Karpas-422 (cell line): ENCODE measurements around the gene TJP1. TPM values are rescaled to one million over a fixed set of nuclear protein-coding genes. Genes with fewer than 3 reads are reported as not detected.
"Not testable (repeated sequence)": the region's sequence is repeated elsewhere in the genome, so short reads cannot be mapped to it uniquely, and the experiment has no call there.

Experiments used
- DNase-seq: peaks from one replicate; pipeline ENCODE4 v3.0.0-alpha.2; 2015
- H2AFZ ChIP-seq: fragments of 200-600 bp; sonication (generic); 2 replicates; pipeline ENCODE4 v1.6.1; 2014; ENCODE audit warnings: antibody characterized with exemption, low read length, mixed read lengths
- H3K27ac ChIP-seq: fragments of 200-600 bp; sonication (generic); 2 replicates; pipeline ENCODE4 v1.5.1; 2014; ENCODE audit warnings: mild to moderate bottlenecking, low read length, moderate library complexity
- H3K27me3 ChIP-seq: fragments of 200-600 bp; sonication (generic); 2 replicates; pipeline ENCODE4 v1.6.1; 2014; ENCODE audit warnings: low read length, mixed read lengths
- H3K36me3 ChIP-seq: fragments of 200-600 bp; sonication (generic); 2 replicates; pipeline ENCODE4 v1.6.1; 2014; ENCODE audit warnings: low read length, mixed read lengths; ENCODE audit not compliant: insufficient read depth
- H3K4me1 ChIP-seq: fragments of 200-600 bp; sonication (generic); 2 replicates; pipeline ENCODE4 v1.6.1; 2014; ENCODE audit warnings: mild to moderate bottlenecking, low read length, mixed read lengths
- H3K4me2 ChIP-seq: fragments of 200-600 bp; sonication (generic); 2 replicates; pipeline ENCODE4 v1.6.1; 2014; ENCODE audit warnings: low read length, low read depth, mild to moderate bottlenecking; ENCODE audit not compliant: poor library complexity, severe bottlenecking
- H3K4me3 ChIP-seq: fragments of 200-600 bp; sonication (generic); 2 replicates; pipeline ENCODE4 v1.5.1; 2014; ENCODE audit warnings: mild to moderate bottlenecking, antibody characterized with exemption, low read length, mixed read lengths
- H3K79me2 ChIP-seq: fragments of 200-600 bp; sonication (generic); 2 replicates; pipeline ENCODE4 v1.6.1; 2014; ENCODE audit warnings: mild to moderate bottlenecking, low read length, mixed read lengths
- H3K9ac ChIP-seq: fragments of 200-600 bp; sonication (generic); 2 replicates; pipeline ENCODE4 v1.6.0; 2014; ENCODE audit warnings: low read length
- H3K9me2 ChIP-seq: fragments of 200-600 bp; sonication (generic), shearing (Covaris generic); replicated peaks from 2 replicates; pipeline ENCODE4 v1.6.0; 2014; ENCODE audit warnings: mild to moderate bottlenecking, low read length, moderate library complexity; ENCODE audit not compliant: insufficient read depth
- H3K9me3 ChIP-seq: fragments of 300-700, 200-600 bp; sonication (generic); 2 replicates; pipeline ENCODE4 v1.6.1; 2014; ENCODE audit warnings: low read length, mixed read lengths
- H4K20me1 ChIP-seq: fragments of 200-600 bp; sonication (generic); 2 replicates; pipeline ENCODE4 v1.6.1; 2014; ENCODE audit warnings: mild to moderate bottlenecking, antibody characterized with exemption, low read length, low read depth; ENCODE audit not compliant: insufficient read depth
- total RNA-seq: library from RNA; depleted of rRNA; stranded (reverse); fragments of >200 nt; shearing (Covaris generic); gene quantifications from 2 replicates; pipeline ENCODE4 v1.2.3, GENCODE V29; 2014; ENCODE audit warnings: low replicate concordance

Gene TJP1
- total RNA-seq, 1 experiment from 2014 or later = not detected

DNA sequence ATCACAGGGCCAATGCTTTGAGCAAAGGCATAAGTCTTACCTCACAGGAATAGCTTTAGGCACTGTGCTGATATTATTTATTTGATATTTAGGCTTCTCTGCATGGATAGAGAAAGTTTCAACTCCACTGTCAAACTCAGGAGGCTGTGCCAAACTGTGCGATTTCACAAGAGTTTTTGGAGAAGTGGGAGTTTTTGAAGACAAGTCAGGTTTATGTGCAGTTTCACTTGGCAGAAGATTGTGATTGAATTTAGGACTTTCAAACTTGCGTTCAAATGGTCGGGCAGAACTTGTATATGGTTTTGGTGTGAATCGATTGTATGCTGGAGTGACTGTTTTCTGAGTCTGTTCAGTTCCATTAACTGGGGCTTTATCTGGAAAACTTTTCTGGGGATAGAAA is 113.7 kb downstream of the TJP1 start:
- no peaks in the 10 kb centered on the region for H3K4me1 ChIP-seq
- DNase-seq = no peak
- no peak overlapping the region for H3K4me2 ChIP-seq
- H2AFZ ChIP-seq = no peak overlapping the region
- H3K9ac ChIP-seq = no peak overlapping the region
- no peak overlapping the region for H3K27ac ChIP-seq
- H3K79me2 ChIP-seq = no peaks in the 10 kb centered on the region
- H3K9me2 ChIP-seq = no peaks in the 10 kb centered on the region
- H3K36me3 ChIP-seq = no peaks in the 10 kb centered on the region
- H4K20me1 ChIP-seq = no peaks in the 10 kb centered on the region
- peaks cover 12% of the 10 kb centered on the region; the same call in 1 of the 2 replicates for H3K9me3 ChIP-seq
- no peak overlapping the region for H3K4me3 ChIP-seq
- H3K27me3 ChIP-seq = no peaks in the 10 kb centered on the region

DNA sequence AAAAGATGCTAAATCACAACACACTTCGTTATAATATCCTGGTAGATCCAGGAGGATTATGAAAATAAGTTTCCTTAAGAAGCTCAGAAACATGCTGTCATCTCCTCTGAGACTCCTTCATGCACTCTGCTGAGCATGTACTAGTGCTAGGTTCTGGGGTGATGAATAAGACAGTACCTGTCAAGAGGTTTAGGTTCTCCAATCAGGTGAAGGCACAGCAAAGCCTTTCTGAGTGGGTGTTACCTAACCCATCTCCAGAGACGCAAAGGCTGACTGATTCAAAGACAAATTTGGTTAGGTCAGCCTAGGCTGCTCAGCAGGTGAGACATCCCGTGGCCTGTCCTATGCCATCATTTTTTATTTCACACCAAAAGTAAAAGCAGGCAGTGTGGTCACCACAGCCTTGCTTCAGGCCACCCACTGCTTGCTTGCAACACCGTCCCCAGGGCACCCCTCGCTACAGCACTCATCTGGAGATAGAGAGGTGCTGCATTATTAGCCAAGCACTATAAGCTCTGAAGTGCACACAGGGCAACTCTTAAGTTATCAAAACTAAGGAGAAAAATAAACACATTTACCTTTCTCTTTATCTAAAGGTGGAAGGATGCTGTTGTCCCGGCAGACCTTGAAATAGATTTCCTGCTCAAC is 117.2 kb downstream of the TJP1 start:
- Histone ChIP-seq H3K9me2 (no peaks in the 10 kb centered on the region), H3K27ac (no peak overlapping the region), H3K36me3 (no peaks in the 10 kb centered on the region), H3K4me3 (no peak overlapping the region), H3K9me3 (peaks cover 14% of the 10 kb centered on the region; the same call in 1 of the 2 replicates), H3K79me2 (no peaks in the 10 kb centered on the region), H3K27me3 (no peaks in the 10 kb centered on the region), H4K20me1 (no peaks in the 10 kb centered on the region), H3K9ac (no peak overlapping the region), H3K4me2 (no peak overlapping the region), H3K4me1 (no peaks in the 10 kb centered on the region), H2AFZ (no peak overlapping the region)
- DNase-seq = no peak

DNA sequence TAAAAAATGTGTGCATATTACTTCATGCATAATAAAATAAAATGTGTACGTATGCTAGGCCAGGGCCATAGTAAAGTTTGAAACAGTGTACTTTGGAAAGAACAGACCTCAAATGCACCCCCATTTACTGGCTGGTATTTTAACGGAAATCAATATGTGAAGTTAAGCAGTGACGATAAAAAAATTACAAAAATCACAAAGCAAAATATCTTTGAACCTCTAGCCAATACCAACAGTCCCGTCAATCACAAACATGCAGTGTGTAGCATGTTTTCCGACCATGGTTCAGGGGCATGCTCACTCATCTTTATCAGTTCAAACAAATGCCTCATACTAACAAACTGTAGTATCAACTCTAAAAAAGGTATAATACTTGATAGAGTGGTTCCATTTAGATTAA is 121.1 kb downstream of the TJP1 start:
- no peak overlapping the region for H2AFZ ChIP-seq
- no peak overlapping the region for H3K4me3 ChIP-seq
- no peaks in the 10 kb centered on the region for H4K20me1 ChIP-seq
- peaks cover 9% of the 10 kb centered on the region; the same call in 1 of the 2 replicates for H3K9me3 ChIP-seq
- no peak for DNase-seq
- no peak overlapping the region for H3K4me2 ChIP-seq
- H3K79me2 ChIP-seq = no peaks in the 10 kb centered on the region
- no peak overlapping the region for H3K9ac ChIP-seq
- H3K36me3 ChIP-seq = no peaks in the 10 kb centered on the region
- H3K4me1 ChIP-seq = no peaks in the 10 kb centered on the region
- H3K9me2 ChIP-seq = no peaks in the 10 kb centered on the region
- no peak overlapping the region for H3K27ac ChIP-seq
- H3K27me3 ChIP-seq = no peaks in the 10 kb centered on the region

DNA sequence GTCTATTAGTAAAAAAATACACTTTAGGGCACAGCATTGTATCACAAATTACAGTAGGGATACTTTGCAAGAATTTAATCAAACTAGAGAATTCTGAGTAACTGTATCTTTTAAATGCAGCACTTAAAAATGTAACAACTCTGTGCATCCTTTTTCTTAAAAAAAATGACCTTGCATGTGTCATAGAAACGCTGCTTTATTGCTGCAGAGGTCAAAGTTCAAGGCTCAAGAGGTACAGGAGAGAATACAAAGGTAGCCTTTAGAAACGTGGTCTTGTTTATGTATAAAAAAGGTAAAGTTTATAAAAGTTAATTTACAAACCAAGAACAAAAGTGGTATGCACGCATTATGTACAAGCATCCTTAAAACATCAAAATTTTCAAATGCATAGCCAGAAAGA is 122.0 kb downstream of the TJP1 start:
- Histone ChIP-seq H3K27me3 (no peaks in the 10 kb centered on the region), H3K36me3 (no peaks in the 10 kb centered on the region), H3K4me2 (no peak overlapping the region), H4K20me1 (no peaks in the 10 kb centered on the region), H2AFZ (no peak overlapping the region), H3K4me3 (no peak overlapping the region), H3K9me3 (peaks cover 9% of the 10 kb centered on the region; the same call in 1 of the 2 replicates), H3K9me2 (no peaks in the 10 kb centered on the region), H3K9ac (no peak overlapping the region), H3K4me1 (no peaks in the 10 kb centered on the region), H3K79me2 (no peaks in the 10 kb centered on the region), H3K27ac (no peak overlapping the region)
- DNase-seq = no peak

- no peak overlapping the region for H3K4me2 ChIP-seq
- H3K9me3 ChIP-seq = peaks cover 8% of the 10 kb centered on the region; the same call in 1 of the 2 replicates
- no peak overlapping the region for H3K9ac ChIP-seq
- H3K36me3 ChIP-seq = no peaks in the 10 kb centered on the region
- no peaks in the 10 kb centered on the region for H3K79me2 ChIP-seq
- no peaks in the 10 kb centered on the region for H4K20me1 ChIP-seq
- H2AFZ ChIP-seq = no peak overlapping the region
- no peak overlapping the region for H3K4me3 ChIP-seq
- no peak overlapping the region for H3K27ac ChIP-seq
- DNase-seq = no peak
- H3K4me1 ChIP-seq = no peaks in the 10 kb centered on the region
- no peaks in the 10 kb centered on the region for H3K9me2 ChIP-seq
- no peaks in the 10 kb centered on the region for H3K27me3 ChIP-seq
Measured at GRCh38 chr15:29699791-29700190, 122.5 kb downstream of the TJP1 start.

GRCh38 chr15:29698030-29698701 is 124.1 kb downstream of the TJP1 start:
- Histone ChIP-seq H3K9me2 (no peaks in the 10 kb centered on the region), H3K9me3 (peaks cover 4% of the 10 kb centered on the region; the same call in 1 of the 2 replicates), H3K79me2 (no peaks in the 10 kb centered on the region), H3K27ac (no peak overlapping the region), H3K4me1 (no peaks in the 10 kb centered on the region), H2AFZ (no peak overlapping the region), H3K4me3 (no peak overlapping the region), H3K36me3 (no peaks in the 10 kb centered on the region), H3K27me3 (no peaks in the 10 kb centered on the region), H3K4me2 (no peak overlapping the region), H4K20me1 (no peaks in the 10 kb centered on the region), H3K9ac (no peak overlapping the region)
- DNase-seq = no peak

GRCh38 chr15:29696950-29697738 is 125.1 kb downstream of the TJP1 start:
- Histone ChIP-seq H3K9me3 (no peaks in the 10 kb centered on the region), H3K4me3 (no peak overlapping the region), H3K79me2 (no peaks in the 10 kb centered on the region), H3K27ac (no peak overlapping the region), H3K4me1 (no peaks in the 10 kb centered on the region), H3K9me2 (no peaks in the 10 kb centered on the region), H3K4me2 (no peak overlapping the region), H4K20me1 (no peaks in the 10 kb centered on the region), H2AFZ (no peak overlapping the region), H3K27me3 (no peaks in the 10 kb centered on the region), H3K9ac (no peak overlapping the region), H3K36me3 (no peaks in the 10 kb centered on the region)
- no peak for DNase-seq

- not testable (repeated sequence) for H3K4me3 ChIP-seq, H3K4me1 ChIP-seq, H3K79me2 ChIP-seq, DNase-seq, H3K27ac ChIP-seq, H3K9me2 ChIP-seq, H2AFZ ChIP-seq, H3K36me3 ChIP-seq, H3K9ac ChIP-seq, H3K27me3 ChIP-seq, H3K4me2 ChIP-seq, H4K20me1 ChIP-seq, H3K9me3 ChIP-seq
Measured at GRCh38 chr15:29696506-29696905, 125.8 kb downstream of the TJP1 start.
